Measurements from ENCODE around the gene PRCC. TPM values are rescaled to one million over a fixed set of nuclear protein-coding genes. Genes with fewer than 3 reads are reported as not detected.

Gene PRCC
- total and polyA plus RNA-seq, 2 of the 13 experiments (the other 11 are each of a cell fraction or from before 2014, with no cell fraction given), result 24.2 to 40.5 TPM

DNA sequence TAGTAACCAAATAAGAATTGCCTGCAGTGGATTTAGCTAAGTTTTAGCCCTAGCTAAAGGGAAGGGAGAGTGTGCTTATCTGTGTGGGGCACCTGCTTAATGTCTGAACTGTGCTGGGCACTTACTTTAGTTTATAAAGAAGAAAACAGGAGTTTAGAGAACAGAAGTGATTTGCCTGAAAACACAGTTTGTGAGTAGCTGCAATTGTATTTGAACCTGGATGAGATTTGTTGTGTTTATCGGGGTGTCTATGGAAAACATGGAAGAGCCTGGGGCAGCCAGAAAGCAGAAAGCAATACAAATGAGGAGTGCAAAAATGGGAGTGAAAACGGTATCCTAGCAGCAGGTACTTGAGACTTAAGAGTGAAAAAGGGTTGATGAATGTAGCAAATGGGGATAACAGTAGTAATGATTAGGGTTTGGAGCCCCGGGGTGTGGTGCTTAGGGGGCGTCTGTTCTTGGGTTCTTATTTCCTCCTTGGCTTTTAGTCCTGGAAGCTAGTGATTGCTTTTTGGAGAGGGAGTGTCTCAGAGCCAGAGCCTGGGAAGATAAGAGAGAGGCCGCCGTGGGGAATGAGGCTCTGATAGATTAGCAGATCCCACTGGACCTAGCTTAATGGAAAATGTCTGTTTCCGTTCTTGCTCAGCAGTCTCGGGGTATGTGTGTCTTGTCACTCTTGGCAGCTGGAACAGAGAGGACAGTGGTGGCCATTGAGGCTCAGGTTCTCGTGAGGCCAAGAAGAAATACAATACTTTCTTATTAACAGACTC is 5.6 kb downstream of the PRCC start (continued):
- TF ChIP-seq, protein P1, sequence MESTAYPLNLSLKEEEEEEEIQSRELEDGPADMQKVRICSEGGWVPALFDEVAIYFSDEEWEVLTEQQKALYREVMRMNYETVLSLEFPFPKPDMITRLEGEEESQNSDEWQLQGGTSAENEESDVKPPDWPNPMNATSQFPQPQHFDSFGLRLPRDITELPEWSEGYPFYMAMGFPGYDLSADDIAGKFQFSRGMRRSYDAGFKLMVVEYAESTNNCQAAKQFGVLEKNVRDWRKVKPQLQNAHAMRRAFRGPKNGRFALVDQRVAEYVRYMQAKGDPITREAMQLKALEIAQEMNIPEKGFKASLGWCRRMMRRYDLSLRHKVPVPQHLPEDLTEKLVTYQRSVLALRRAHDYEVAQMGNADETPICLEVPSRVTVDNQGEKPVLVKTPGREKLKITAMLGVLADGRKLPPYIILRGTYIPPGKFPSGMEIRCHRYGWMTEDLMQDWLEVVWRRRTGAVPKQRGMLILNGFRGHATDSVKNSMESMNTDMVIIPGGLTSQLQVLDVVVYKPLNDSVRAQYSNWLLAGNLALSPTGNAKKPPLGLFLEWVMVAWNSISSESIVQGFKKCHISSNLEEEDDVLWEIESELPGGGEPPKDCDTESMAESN (CRISPR knock-in tag; conservative IDR thresholded peaks at IDR 0.05), result no peak
- TF ChIP-seq ZBTB38 (CRISPR knock-in tag; IDR thresholded peaks at IDR 0.05) (no peak), NR2F1 (CRISPR knock-in tag; IDR thresholded peaks at IDR 0.05) (no peak), MBD4 (IDR thresholded peaks at IDR 0.05; ENCODE audit: borderline replicate concordance, low read length) (no peak), CHD2 (IDR thresholded peaks at IDR 0.05; ENCODE audit: low read depth, low read length) (no peak), KLF15 (CRISPR knock-in tag; IDR thresholded peaks at IDR 0.05; ENCODE audit: borderline replicate concordance) (no peak), TMF1 (CRISPR knock-in tag; IDR thresholded peaks at IDR 0.05; ENCODE audit: low read depth) (no peak)
- TF ChIP-seq, protein P2, sequence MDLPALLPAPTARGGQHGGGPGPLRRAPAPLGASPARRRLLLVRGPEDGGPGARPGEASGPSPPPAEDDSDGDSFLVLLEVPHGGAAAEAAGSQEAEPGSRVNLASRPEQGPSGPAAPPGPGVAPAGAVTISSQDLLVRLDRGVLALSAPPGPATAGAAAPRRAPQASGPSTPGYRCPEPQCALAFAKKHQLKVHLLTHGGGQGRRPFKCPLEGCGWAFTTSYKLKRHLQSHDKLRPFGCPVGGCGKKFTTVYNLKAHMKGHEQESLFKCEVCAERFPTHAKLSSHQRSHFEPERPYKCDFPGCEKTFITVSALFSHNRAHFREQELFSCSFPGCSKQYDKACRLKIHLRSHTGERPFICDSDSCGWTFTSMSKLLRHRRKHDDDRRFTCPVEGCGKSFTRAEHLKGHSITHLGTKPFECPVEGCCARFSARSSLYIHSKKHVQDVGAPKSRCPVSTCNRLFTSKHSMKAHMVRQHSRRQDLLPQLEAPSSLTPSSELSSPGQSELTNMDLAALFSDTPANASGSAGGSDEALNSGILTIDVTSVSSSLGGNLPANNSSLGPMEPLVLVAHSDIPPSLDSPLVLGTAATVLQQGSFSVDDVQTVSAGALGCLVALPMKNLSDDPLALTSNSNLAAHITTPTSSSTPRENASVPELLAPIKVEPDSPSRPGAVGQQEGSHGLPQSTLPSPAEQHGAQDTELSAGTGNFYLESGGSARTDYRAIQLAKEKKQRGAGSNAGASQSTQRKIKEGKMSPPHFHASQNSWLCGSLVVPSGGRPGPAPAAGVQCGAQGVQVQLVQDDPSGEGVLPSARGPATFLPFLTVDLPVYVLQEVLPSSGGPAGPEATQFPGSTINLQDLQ (CRISPR knock-in tag; IDR thresholded peaks at IDR 0.05), result no peak
